HG02678 (cell line): Measurements from ENCODE around the gene KCNQ2.

Experiments
- ATAC-seq: cut with Tn5 transposase; IDR thresholded peaks from one replicate; pipeline ENCODE4 v1.9.1; 2021; ENCODE audit warnings: mild to moderate bottlenecking, moderate library complexity; ENCODE audit not compliant: unreplicated experiment

Gene KCNQ2

DNA sequence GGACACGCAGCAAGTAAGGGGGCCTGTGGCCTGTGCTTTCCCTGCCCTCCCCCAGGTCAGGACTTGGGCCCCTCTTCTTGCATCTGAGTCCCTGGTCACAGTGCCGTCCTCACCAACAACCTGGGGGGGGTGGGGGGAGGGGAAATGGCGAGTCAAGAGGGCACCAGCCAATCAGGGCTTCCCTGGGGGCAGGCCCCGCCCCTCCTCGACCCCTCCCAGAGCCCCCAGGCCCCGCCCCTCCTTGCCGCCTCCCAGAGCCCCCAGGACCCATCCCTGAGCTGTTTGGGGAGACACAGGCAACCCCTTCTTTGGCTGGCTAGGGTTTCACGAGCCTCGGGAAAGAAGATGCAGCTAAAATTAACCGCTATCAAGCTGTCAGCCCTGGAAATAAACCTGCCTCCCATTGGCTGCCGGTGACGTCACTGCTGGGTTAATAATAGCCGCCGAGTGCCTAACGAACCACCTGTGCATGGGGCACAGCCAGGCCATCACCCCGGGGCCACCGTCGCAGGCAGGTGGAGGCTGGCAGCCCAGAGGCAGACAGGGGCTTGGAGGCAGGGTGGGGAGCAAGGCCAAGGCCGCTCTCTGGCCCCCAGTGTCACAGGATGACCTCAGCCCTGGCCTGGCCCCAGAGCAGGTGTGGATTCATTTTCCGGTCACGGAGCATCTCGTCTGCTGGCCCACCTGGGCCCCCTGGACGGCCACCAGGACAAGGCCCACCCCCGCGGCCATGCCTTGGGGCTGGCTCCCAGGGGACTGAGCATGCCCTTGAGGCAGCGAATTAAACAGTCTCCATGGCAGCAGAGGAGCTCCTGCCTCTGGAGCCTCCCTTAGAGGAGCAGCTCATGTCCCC, 29.6 kb upstream of the KCNQ2 start:
- no peak for ATAC-seq

DNA sequence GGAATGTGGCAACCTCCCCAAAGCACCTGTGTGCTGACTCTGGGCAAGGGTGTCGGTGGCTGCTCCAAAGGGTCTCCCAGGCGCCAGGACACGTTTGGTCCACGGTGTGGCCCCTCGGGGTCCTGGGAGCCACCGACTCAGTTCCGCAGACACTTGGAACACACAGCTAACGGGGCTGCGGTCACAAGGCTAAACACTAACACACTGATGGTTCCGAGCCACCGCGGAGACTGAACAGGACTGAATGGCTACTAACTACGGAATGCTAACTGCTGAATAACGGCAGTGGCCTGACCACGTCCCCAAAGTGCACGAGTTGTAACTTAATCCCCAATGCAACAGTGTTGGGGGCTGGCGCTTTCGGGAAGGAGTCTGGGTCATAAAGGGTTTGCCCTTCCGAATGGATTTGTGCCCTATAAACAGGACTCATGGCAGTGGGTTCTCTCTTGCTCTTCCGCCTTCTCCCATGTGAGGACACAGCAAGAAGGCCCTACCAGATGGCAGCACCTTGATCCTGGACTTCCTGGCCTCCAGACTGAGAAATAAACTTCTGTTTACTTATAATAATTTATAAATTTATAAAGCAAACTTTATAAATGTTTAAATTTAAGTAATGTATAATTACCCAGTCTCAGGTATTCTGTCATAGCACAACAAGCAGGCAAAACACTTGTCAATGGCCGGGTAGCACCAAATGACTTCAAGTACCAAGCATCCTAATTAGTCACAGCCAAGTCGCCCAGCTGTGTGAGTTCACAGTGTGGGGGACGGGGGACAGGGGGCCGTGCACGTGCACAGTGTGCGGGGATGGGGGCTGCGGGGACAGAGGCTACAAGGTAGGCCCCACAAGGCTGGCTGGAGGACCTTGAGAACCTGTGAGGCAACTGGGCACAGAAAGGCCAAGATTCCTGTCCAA, 28.7 kb upstream of the KCNQ2 start:
- ATAC-seq: no peak

DNA sequence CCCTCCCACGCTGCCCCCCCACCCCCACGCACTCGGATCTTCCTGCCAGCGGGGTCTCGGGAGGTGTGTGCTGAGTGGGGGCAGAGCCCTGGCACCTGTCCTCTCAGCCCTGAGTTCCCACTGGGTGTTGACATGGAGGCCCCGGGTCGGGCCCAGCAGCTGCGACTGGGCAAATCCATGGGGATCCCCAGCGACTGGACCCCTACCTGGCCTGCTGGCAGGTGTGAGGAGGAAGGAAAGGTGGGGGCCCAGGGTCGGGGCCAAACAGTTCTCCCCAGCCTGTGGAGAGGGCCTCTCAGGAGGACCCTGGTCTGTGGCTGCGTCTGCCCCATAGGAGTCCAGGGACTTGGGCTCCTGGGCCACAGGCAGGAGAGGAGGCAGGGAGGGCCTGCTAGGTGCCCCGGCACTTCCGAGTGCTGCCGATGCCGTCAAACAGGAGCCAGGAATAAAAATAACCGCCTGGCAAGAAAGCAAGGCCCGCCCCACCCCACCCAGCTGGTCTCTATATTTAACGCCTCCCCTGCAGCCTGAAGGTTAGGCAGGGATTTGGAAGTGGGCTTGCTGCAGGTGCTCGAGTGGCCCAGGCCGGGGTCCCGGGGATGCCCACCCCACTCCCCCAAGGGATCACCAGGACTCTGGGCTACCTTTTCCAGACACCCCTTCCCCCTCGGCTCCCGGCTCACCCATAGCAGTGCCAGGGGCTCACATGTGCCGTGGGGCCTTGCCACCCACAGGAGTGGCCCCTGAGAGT, 27.9 kb upstream of the KCNQ2 start:
- ATAC-seq: no peak

DNA sequence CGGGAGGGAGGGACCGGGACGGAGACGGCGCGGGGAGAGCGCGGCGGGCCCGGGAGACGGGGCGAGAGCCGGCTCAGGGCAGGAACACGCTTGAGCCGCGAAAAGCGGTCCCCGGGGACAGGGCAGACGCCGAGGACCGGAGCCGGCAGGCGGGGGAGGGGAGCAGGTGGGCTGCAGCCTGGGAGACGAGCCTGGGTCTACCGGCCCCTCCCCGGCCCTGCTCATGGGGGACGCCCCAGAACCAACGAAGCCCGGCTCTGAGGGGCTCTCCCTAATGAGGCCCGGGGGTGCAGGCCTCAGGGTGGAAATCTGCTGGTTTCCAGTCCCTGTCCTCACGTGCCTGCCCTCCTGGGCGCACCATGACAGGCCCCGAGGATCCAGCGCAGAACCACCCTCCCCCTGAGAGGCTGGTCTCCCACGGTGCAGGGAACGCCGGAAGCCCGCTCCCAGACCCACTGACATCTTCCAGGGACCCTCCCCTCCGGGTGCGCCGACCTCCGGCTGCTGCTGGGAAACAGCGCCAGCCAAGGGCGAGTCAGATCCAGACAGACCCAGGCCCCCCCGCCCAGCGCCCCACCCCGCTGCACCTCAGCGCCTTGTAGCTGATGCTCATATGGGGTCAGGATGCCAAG, 27.0 kb upstream of the KCNQ2 start:
- ATAC-seq: no peak

DNA sequence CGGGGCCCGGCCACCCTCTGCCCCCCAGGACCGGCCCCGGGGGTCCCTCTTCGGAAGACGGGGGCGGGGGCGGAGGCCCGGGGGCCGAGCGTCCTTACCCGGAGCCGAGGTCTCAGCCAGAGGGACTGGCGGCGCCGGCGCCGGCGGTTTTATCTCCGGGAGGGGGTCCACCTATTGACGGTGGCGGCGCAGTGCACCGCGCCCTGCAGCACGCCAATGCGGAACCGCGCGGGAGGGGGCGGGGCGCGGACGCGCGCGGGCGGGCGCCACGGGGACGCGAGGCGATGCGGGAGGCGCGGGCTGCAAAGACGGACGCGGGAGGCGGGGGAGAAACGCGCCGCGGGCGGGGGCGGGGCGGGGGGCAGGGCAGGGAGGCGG, 26.5 kb upstream of the KCNQ2 start, which contains the start of gene EEF1A2:
Gene EEF1A2 (minus strand): TSS at position 124 of the 378 bp plus-strand sequence. CDS start 1,320 bp downstream, outside the sequence.
- no peak for ATAC-seq

DNA sequence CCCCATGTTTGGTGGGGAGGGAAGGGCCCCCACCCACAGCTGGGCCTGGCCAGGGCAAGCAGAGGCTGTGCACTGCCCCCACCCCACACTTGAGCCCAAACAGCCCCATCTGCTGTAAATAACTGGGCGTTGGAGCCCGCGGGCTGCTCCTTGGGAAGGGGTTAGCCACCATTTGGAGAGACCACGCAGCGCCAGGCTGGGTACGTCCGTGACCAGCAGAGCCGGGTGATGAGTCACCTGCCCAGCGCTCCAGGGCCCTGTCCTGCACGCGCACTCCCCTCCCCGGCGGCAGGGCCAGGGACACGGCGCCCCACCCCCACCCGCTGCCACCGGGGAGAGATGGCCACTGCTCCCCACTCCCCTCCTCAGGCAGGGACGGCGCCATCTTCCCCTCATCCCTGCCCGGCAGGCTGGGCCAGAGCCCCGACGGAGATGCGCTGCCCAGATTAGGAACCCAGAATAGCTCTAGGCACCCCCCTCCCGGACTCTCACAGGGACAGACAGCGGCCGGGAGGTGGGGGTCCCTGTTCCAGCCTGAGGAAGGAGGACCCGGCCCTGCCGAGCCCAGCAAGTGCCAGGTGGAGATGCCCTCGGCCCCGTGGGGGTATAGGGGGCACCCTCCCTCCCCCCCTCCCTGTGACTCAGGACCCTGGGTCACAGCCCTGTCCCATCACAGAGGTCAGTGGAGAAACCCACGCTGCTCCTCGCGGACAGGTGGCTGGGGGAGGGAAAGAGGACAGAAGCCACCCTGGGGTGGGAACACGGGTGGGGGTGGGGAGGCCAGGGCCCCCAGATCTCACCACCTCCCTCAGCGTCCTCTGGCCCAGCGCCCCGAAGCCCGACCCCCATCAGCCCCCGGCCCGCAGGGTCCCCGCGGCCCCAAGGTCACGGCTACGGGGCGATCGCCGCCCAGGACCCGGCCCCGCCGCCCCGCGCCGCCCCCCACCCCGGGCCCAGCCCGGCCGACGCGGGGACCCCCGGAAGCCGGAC, 25.8 kb upstream of the KCNQ2 start:
- ATAC-seq: no peak

DNA sequence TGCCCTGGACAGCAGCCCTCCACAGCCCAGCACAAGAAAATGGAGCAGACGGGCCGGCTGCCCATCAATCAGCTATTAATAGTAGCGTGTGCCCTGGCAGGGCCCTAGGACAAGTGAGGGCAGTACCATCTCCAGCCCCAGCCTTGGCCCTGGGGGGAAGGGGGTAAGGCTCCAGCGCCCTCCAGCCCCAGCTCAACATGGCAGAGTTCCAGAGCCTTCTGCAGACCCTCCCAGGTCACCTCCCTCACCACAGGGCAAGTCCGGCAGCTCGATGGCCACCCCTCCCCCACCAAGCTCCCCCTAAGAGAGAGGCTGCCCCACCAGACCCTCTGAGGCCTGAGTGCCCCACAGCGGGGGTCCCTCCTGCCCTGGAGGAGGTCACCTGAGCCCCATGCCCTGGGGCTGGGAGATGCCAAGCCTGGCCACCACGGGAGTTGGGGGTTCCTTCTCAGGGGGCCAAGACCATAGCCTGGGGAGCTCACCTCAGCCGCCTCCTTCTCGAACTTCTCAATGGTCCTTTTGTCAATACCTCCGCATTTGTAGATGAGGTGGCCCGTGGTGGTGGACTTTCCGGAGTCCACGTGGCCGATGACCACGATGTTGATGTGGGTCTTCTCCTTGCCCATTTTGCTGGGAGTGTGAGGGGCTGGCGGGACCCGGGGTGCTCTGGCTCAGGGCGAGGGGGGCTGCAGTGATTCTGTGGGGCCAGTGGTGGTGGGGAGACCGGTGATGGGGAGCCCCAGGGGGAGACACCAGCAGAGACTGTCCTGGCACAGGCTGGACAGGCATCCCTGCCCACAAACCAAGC, 24.9 kb upstream of the KCNQ2 start:
- ATAC-seq: no peak

DNA sequence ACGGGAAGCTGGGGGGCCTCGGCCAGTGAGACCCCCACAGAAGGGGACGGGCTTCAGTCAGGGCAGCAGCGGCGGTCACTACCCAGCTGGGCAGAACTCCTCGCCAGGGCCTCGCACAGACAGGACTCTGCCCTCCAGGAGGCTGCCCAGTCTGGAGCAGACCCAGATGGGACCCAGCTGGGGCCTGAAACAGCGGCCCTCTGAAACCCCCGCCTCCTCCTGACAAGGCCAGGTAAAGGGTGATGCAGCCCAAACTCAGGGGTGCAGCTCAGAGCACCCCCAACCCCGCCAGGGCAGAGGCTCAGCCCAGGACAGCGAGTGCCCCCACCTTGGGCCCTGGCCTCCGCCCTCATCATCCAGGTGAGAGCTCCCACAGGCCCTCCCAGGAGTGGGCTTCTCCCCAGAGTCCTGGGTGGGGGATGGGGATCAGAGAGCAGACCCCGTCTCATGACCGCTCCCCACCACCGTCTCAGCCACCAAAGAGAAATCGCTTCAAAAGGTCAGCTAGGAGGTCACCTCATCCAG, 24.2 kb upstream of the KCNQ2 start:
- no peak for ATAC-seq

DNA sequence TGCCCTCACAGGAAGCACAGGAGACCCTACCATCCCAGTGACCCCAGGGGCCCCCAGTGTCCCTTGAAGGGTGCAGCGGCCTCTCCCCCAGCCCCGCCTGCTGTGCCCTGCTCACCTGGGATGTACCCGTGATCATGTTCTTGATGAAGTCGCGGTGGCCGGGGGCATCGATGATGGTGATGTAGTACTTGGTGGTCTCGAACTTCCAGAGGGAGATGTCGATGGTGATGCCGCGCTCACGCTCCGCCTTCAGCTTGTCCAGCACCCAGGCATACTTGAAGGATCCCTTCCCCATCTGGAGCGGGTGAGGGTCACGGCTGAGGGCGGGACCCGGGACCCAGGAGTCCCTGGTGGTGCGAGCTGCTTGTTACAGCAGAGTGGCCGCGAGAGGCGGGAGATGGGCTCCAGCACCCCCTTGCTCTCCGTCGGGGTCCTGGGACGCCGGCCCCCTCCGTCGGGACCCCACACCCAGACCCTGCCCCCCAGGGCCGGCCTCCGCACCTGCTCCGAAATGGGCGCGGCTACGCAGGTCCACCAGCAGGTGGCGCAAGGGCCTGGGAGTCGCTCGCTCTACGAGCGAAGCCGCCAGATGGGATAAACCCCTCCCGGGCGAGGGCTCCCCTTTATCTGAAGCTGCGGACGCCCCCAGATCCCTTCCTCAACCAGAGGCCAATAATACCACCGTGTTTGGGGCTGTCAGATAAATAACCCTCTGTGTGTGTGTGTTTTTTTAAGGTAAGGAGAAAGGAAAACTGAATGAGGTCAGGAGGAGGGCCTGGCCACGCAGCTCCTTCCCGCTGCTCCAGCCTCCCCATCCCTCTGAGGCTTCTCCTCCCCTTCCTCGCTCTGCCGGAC, 23.5 kb upstream of the KCNQ2 start:
- ATAC-seq: no peak

DNA sequence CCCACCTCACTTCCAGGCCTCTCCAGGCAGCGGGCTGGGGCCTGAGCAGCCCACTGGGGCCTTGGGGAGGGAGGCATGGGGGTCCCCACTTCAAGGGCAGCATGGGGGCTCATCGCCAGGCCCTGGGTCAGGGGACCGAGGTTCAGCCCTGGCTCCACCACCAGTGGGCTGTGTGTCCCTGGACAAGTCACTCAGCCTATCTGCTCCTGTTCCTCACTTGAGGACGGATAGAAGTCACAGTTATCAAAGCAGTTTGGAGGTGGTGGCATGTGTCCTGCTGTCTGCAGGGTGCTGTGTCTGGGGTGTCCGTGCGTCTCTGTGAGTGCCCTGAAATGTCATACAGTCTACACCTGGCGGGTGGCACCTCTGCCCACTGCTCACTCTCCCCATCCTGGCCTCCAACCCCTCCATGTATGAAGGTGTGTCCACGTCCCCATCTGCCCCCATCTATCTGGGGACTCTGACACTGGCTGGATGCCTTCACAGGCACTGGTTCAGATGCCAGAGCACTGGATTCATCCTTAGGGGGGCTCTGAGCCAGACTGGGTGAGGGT, 22.8 kb upstream of the KCNQ2 start:
- ATAC-seq: no peak

DNA sequence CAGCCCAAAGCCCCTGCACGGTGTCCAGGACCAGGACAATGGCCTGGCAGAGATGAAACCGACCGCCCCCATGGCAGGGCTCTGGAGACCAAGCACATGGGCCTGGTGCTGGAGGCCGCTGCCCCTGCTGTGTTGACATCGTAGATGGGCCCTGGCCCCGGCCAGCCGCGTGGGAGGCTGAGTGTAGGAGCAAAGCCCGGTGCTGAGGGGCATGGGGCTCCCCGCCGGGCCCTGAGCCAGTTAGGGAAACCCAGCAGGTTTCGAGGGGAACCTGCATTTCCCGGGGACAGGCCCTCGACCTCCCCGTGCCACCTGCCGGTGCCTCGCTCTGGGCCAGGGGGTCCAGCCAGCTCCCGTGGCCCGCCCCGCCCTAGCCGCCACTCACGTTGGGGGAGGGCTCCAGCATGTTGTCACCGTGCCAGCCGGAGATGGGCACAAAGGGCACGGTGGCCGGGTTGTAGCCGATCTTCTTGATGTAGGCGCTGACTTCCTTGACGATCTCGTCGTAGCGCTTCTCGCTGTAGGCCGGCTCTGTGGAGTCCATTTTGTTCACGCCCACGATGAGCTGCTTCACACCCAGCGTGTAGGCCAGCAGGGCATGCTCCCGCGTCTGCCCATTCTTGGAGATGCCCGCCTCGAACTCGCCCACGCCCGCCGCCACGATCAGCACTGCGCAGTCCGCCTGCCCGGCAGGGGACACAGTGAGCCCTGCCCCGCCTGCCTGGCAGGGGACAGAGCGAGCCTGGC, 22.1 kb upstream of the KCNQ2 start:
- no peak for ATAC-seq

DNA sequence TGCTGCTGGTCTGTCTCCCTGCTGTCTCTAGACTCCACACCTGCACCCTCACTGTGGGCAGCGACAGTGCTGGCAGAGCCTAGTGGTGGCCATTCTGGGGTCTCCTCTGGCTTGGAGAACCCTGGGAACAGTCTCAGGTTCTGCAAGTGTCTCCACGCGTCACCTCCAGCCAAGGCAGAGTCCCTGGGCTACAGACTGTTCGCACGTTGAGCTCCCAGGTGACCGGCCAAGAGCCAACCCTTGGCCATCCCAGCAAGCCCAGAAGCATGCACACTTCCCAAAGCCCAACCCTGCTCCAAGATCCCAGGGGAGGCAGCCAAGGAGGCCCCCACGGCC, 21.6 kb upstream of the KCNQ2 start:
- ATAC-seq: no peak

DNA sequence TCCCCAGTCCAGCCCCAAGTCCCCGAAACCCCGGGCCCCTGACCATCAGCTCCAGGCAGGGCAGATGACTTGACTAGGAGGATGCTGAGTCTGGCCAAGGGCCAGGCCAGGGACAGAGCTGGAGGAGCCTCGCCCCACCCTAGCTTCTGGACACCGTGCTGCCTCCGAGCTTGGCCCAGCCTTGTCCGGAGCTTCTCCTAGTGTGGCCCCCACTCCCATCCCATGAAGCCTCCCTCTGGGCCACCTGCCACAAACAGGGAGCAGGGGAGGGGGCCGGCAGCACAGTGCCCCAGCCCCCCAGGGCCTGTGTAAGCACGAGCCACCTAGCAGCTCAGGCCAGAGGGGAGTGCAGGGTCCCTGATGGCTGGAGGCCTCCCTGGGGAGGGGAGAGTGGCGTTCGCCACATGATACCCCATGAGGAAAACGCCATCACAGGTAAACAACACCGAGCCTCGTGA, 21.1 kb upstream of the KCNQ2 start:
- no peak for ATAC-seq

DNA sequence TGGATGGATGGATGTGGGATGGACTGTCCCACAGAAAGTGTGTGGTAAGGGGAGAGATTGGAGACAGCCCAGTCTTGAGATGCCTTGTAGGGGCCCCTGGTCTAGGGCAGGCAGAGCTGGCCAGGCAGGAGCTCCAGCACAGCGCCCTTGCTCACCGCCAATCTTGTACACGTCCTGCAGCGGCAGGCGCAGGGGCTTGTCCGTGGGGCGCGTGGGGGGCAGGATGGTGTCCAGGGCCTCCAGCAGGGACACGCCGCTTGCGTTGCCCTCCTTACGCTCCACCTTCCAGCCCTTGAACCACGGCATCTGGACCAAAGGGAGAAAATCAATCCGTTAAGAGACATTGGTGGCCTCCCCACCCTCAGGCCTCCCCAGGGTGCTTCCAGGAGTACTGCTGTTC, 20.5 kb upstream of the KCNQ2 start:
- ATAC-seq: no peak

DNA sequence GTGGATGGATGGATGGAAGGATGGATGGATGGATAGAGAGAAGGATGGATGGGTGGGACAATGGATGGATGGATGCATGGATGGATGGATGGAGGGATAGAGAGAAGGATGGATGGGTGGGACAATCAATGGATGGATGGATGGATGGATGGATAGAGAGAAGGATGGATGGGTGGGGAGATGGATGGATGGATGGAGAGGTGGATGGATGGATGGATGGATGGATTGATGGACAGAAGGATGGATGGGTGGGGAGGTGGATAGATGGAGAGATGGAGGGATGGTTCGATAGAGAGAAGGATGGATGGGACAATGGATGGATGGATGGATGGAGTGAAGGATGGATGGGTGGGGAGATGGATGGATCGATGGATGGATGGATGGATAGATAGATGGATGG, 20.1 kb upstream of the KCNQ2 start:
- no peak for ATAC-seq

DNA sequence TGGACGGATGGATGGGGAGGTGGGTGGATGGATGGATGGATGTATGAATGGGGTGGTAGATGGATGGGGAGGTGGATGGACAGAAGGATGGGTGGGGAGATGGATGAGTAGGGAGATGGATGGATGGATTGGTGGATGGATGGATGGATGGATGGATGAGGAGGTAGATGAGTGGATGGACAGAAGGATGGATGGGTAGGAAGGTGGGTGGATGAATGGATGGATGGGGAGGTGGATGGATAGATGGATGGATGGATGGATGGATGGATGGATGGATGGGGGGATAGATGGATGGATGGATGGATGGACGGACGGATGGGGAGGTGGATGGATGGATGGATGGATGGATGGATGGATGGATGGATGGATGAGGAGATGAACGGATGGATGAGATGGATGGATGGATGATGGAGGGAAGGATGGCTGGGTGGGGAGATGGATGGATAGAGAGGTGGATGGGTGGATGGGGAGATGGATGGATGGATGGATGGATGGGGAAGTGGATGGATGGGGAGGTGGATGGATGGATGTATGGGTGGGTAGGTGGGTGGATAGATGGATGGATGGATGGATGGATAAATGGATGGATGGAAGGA, 19.3 kb upstream of the KCNQ2 start:
- ATAC-seq: no peak
